HG03135 (cell line): ENCODE data around the gene NFKB2.
A peak's percentile ranks its signal among the peaks of the same experiment; 100 is the strongest.

Source experiments
- ATAC-seq: cut with Tn5 transposase; IDR thresholded peaks from one replicate; pipeline ENCODE4 v1.9.1; 2021; ENCODE audit warnings: mild to moderate bottlenecking, moderate library complexity; ENCODE audit not compliant: unreplicated experiment

NFKB2 gene

GRCh38 chr10:102420714-102421506, 25.4 kb downstream of the NFKB2 start, which contains the start of gene FBXL15:
Gene FBXL15 (plus strand): TSS chr10:102420836. CDS start chr10:102421130, 294 bp downstream.
- ATAC-seq = peak; percentile 69

DNA sequence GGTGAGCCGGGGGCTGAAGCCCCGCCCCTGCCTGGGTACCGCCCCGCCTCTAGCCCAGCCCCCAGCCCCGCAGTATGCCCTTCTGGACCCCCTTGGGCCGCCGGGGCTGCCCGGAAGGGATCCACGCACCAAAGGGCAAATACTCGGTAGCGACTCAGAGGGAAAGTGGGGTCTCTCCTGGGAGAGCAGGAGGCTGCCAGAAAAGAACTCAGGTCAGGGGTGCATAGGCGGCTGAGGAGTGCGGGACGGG, 25.9 kb downstream of the NFKB2 start:
- ATAC-seq = no peak

GRCh38 chr10:102421757-102422512, 26.4 kb downstream of the NFKB2 start:
- ATAC-seq = peak; percentile 3

GRCh38 chr10:102422545-102423129, 27.1 kb downstream of the NFKB2 start:
- ATAC-seq = no peak

DNA sequence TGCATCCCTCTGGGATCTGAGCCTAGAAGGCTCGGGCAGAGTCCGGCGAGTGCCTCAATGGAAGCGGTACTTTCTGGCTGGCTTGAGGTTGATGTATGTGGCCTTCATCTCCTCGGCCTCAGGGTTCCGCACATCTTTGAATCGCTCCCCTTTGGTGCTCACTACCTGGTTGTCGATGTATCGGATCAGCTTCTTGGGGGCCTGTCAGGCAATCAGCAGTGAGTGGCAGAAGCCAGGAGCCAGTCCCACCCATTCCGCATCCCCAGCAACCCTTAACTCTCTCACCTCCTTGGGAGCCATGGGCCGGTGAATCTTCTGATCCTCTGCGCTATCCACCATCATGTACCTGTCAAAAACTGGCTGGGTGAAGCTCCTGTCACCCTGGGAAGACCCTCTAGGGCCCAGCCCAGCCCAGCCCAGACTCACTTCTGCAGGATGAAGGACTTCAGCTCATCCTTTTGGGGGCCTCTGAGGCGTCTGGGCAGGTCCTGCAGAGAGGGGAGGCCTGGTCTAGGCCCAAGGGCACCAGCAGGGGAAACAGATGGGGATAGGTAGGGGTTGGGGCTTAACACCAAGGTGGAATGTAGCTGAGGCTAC, 28.0 kb downstream of the NFKB2 start:
- no peak for ATAC-seq

- ATAC-seq = no peak
These were observed 28.6 kb downstream of the NFKB2 start for GRCh38 chr10:102424145-102424544.

DNA sequence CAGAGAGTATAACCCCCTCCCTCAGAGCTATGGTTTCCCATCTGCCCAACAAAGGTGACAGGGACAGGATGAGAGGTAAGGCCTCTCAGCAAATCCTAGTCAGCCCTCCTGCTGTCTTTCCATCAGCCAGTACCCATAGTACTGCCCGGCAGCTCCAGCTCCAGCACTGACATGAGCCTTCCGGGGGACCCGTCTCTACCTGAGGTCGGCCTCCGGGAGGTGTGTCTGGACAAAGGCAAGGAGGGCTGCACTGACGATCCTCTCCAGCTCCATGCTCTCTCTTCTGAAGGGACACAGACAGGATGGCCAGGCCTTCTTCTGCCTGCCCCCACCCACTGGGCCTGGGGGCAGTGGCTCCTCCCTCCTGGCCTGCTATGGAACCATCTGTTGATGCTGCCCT, 29.4 kb downstream of the NFKB2 start:
- ATAC-seq = no peak

DNA sequence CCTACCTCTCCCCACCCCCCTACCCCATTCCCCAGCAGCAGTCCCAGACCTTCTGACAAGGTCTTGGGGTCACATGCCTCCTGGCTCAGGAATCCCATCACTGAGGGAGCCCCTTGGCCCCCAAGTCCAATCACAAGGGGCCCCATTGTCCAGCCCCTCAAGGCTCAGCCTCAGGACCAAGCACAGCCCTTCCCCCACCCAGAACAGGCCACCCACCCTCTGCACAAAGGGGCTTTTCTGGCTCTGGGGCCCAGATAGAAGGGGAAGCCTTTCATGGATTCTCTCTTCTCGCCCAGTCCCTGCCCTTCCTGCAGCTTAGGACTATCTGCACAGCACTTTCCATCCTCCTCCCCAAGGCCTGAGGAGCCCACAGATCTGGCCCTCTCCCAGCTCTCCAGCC, 29.9 kb downstream of the NFKB2 start:
- ATAC-seq = no peak

DNA sequence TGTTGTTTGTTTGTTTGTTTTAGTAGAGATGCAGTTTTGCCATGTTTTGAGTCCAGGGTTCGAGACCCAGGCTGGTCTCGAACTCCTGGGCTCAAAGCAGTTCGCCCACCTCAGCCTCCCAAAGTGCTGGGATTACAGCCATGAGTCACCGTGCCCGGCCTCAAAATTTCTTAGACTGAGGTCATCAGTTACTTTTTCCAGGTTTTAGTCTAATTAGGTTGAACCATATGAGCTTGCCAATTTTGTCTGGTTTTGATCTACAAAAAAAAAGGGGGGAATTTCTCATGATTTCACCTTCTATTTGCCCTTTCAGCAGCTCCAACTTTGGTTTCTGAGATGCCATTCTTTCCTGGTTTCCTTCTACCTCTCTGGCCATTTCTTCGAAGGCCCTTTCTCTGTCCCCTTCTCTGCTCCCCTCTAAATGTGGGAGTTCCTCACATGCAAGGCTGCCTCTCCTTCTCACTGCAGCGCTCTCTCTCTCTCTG, 31.3 kb downstream of the NFKB2 start:
- ATAC-seq = no peak

DNA sequence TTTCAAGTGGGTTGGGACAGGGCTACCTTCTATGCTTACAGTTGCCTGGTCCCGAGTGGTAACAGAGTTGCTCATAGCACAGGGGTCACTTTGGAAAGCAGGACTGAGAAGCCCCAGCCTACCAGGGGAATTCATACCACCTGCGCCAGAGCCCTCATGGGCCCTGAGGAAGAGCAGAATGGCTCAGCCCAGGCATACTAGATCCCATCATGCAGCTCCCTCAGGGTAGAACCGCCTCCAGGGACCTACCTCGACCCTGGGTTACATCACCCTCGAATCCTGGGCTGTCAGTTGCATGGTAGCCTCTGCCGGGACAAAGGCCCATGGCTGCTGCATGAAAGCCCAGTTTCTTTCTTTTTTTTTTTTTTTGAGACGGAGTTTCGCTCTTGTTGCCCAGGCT, 34.0 kb downstream of the NFKB2 start:
- ATAC-seq = no peak

GRCh38 chr10:102431452-102432124, 36.1 kb downstream of the NFKB2 start:
- no peak for ATAC-seq

DNA sequence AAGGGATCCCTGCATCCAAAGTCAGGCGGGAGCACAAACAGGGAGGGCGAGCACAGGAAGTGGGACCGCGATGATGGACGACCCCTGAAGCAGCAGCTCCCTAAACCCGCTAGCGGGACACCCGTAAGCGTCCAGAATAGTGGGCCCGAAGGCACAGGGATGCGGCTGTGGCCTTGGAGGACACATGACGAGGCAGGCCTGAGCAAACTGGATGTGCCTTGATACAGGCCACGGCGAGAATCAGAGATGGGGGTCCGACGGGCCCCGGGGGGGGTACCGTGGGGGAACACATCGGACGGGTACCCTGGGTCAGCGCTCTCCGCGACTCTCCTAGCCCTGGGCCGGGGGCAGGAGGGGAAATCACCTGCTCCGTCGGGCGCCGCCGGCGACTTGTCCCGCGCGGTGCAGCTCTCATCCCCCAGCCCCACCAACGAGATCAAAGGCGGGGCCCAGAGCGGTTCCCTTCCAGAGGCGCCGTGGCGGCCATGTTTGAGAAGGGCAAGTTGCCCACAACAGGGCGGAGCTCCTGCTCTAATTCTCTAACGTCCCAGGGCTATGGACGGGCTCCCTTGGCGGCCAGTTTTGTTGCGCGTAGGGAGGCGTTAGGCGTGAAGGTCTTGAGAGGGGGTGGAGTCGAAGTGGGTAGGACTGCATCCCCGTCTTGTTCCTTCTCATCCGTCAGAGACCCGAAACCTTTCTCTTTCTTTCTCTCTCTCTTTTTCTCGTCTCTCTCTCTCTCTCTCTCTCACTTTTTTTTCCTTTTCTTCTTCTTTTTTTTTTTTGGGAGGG, 36.9 kb downstream of the NFKB2 start, which contains the start of gene CUEDC2:
Gene CUEDC2, minus strand, starts transcription at position 413 of the 789 bp plus-strand sequence. CDS start 7,386 bp downstream, outside the sequence.
- peak; percentile 85 for ATAC-seq

DNA sequence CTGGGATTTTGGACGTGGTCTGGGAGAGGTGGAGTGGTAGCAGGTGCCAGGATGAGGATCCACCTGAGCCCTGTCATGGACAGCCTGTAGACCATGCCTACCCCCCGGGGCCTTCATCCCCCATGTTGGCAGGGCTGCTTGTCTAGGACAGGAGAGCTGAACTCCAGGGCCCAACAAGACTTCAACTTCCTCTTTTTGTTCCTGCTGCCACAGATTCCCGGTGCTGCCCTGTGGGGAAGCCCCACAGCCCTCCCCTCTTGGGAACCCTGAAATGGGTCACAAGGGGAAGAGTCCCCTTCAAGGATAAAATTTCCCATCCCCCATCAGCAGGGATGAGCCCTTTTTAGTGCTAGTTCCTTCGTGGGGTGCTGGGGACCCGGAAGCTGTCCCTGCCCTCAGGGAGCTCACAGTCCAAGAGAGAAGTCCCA, 38.1 kb downstream of the NFKB2 start:
- ATAC-seq = no peak

- no peak for ATAC-seq
These were observed 39.1 kb downstream of the NFKB2 start for GRCh38 chr10:102434394-102435132.

DNA sequence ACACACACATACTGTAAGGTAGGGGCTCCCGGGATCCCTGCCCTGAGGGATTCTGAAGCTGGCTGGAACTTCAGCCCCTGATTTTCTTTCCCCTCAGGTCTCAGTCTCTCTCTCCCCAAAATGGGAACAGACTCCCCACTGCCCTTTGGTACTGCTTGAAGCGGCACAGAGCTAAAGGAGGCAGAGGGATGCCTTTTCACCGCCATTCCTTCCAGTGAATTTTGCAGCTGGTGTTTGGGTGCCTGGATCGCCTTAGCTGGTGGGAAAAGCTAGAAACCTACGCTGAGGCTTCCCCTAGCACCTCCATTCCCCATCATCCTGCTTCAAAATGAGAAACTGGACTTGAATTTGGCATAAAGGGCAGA, 39.6 kb downstream of the NFKB2 start:
- ATAC-seq = no peak

DNA sequence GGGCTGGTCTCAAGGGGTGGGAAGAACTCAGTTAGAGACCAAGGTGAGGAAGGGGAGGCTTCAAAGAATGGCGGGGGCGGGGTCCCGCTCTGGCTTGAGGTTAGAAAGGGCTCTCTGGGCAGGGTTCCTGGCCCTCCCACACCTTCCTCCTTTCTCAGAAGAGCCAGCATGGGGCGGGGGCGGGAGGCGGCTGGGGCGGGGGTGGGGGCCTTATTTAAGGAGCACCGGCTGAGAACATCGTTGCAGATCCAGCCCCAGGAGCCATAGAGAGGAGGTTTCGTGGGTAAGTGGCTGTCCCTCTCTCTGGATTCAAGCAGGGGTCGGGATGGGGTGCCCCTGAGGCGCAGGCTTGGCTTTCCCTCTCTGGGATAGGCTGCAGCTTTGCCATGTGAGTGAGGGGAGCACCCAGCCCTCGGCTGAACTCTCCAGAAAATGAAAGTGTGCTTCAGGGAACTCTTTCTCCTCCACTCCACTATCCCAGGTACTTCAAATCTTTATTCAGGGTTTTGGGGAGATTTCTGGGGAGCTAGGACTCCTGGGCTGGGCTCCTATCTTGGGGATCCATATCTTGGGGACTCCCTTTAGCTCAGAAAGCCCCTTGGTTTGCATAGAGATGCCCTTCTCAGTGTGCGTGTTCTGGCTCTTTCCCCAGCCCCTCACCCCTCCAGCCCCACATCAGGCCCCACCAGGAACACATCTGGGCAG, 40.2 kb downstream of the NFKB2 start:
- no peak for ATAC-seq

GRCh38 chr10:102436312-102436711, 40.8 kb downstream of the NFKB2 start:
- ATAC-seq = no peak

DNA sequence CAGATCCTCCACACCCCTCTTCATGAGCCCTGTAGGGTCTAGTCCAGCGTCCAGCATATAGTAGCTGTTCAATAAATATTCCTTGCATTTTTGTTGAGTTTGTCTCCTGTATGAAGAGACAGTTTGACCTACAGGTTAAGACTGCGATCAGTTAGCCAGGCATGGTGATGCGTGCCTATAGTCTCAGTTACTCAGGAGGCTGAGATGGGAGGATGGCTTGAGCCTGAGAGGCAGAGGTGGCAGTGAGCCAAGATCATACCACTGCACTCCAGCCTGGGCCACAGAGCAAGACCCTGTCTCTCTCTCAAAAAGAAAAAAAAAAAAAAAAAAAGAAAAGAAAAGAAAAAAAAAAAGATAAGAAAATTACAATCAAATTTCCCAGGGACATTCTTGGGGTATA, 42.0 kb downstream of the NFKB2 start:
- ATAC-seq = no peak

DNA sequence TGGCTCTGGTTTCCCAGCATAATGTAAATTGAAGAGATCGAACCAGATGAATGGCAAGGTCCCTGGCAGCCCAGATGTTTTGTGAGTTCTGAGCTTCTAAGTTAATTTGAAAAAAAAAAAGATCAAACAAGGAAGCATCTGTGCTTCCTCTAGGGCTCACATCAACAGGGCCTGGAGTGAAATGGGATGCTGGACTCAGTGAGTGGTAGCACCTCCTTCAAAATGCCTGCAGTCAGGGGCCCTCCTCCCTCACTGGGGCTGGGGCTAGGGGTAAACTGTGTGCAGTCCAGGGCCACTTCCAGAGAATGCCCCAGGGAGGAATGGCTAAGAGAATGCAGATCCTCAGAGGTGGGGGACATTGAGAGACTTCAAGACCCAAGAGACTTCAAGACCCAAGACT, 42.9 kb downstream of the NFKB2 start:
- no peak for ATAC-seq
